GM18951 (cell line): Measurements from ENCODE around the gene AP1S2.

Experiments
- POLR2A ChIP-seq: IDR thresholded peaks from 4 replicates; pipeline ENCODE4 v1.6.1; 2011; ENCODE audit warnings: mild to moderate bottlenecking; ENCODE audit not compliant: insufficient read length, insufficient read depth; ENCODE audit errors: extremely low read depth
- in situ Hi-C: fragments of 300-500 bp; cut with MboI; formaldehyde crosslinking; loops from one replicate; pipeline ENCODE4 v1.12.0; 2022; ENCODE audit warnings: low sequenced_read_pairs, mixed read lengths, inconsistent platforms; ENCODE audit not compliant: unreplicated experiment

The AP1S2 gene

GRCh38 chrX:15804563-15804962, 50.0 kb downstream of the AP1S2 start:
- in situ Hi-C loops = no loop called here
- no peak for TF ChIP-seq POLR2A

GRCh38 chrX:15797707-15798106, 56.9 kb downstream of the AP1S2 start:
- in situ Hi-C loops = no loop called here

GRCh38 chrX:15790769-15791290, 63.8 kb downstream of the AP1S2 start:
- no peak for TF ChIP-seq POLR2A

More at GRCh38 chrX:15797707-15798106, 56.9 kb downstream of the AP1S2 start:
- no peak for TF ChIP-seq POLR2A

GRCh38 chrX:15789979-15790768, 64.4 kb downstream of the AP1S2 start, which contains the start of gene ZRSR2:
Gene ZRSR2 (plus strand): TSS chrX:15790484. CDS start chrX:15790496, 12 bp downstream.
- in situ Hi-C loops = no loop called here
- TF ChIP-seq POLR2A = peak; percentile 88

More at GRCh38 chrX:15790769-15791290, 63.8 kb downstream of the AP1S2 start:
- in situ Hi-C loops = no loop called here

- in situ Hi-C loops = no loop called here
- no peak for TF ChIP-seq POLR2A
These were observed 67.7 kb downstream of the AP1S2 start for GRCh38 chrX:15786915-15787314.

- in situ Hi-C loops = no loop called here
These were observed 69.3 kb downstream of the AP1S2 start for GRCh38 chrX:15785176-15785750.

GRCh38 chrX:15781961-15782699, 72.5 kb downstream of the AP1S2 start:
- in situ Hi-C loops = no loop called here
- peak; percentile 34 for TF ChIP-seq POLR2A

More at GRCh38 chrX:15785176-15785750, 69.3 kb downstream of the AP1S2 start:
- TF ChIP-seq POLR2A = no peak
